Osteoblast (primary cell): ENCODE results near the gene TGIF1. TPM values are rescaled to one million over a fixed set of nuclear protein-coding genes. Genes with fewer than 3 reads are reported as not detected.
A peak's percentile ranks its signal among the peaks of the same experiment; 100 is the strongest.

ENCODE experiments used
- DNase-seq: peaks from one replicate; pipeline ENCODE4 v3.0.0; 2011; ENCODE audit warnings: low spot score, mixed read lengths; ENCODE audit not compliant: insufficient read length; ENCODE audit errors: missing footprints
- H2AFZ ChIP-seq: 2 replicates; pipeline ENCODE4 v1.6.0; 2011; ENCODE audit warnings: mild to moderate bottlenecking, low read length
- H3K27ac ChIP-seq: 2 replicates; pipeline ENCODE4 v1.5.1; 2011; ENCODE audit warnings: mild to moderate bottlenecking, low read depth, low read length, moderate library complexity
- H3K27me3 ChIP-seq: 2 replicates; pipeline ENCODE4 v1.6.0; 2012; ENCODE audit warnings: mild to moderate bottlenecking, control low read depth, inconsistent platforms, low read length, moderate library complexity; ENCODE audit not compliant: insufficient read depth
- H3K36me3 ChIP-seq: 2 replicates; pipeline ENCODE4 v1.5.1; 2011; ENCODE audit warnings: mild to moderate bottlenecking, low read length, control low read depth, moderate library complexity; ENCODE audit not compliant: insufficient read depth
- H3K4me1 ChIP-seq: 2 replicates; pipeline ENCODE4 v1.5.1; 2011; ENCODE audit warnings: mild to moderate bottlenecking, low read length, control low read depth, moderate library complexity; ENCODE audit not compliant: insufficient read depth
- H3K4me2 ChIP-seq: 2 replicates; pipeline ENCODE4 v1.6.0; 2011; ENCODE audit warnings: mild to moderate bottlenecking, low read length; ENCODE audit not compliant: insufficient read depth
- H3K4me3 ChIP-seq: fragments of 200-600 bp; sonication (generic); 3 replicates; pipeline ENCODE4 v1.5.1; 2012; ENCODE audit warnings: mild to moderate bottlenecking, low read length, inconsistent platforms; ENCODE audit not compliant: insufficient read depth
- H3K79me2 ChIP-seq: 2 replicates; pipeline ENCODE4 v1.6.0; 2012; ENCODE audit warnings: mild to moderate bottlenecking, low read length, control low read depth, inconsistent platforms; ENCODE audit not compliant: insufficient read depth
- H3K9me3 ChIP-seq: 2 replicates; pipeline ENCODE4 v1.5.1; 2011; ENCODE audit warnings: low read depth, low read length, control low read depth
- H4K20me1 ChIP-seq: 2 replicates; pipeline ENCODE4 v1.6.0; 2012; ENCODE audit warnings: mild to moderate bottlenecking, low read length, control low read depth; ENCODE audit not compliant: insufficient read depth
- total RNA-seq: library from RNA; depleted of rRNA; stranded (reverse); fragments of >200 nt; gene quantifications from 2 replicates; pipeline ENCODE4 v1.2.3, GENCODE V29; 2012
- TF ChIP-seq, protein P1 (sequence below): IDR thresholded peaks from 2 replicates; pipeline ENCODE4 v1.5.1; 2011; ENCODE audit warnings: mild to moderate bottlenecking, low read depth, low read length, moderate library complexity; ENCODE audit errors: extremely low read depth

The TGIF1 gene
- total RNA-seq, 1 donor: 150 TPM

- Histone ChIP-seq H3K27me3 (no peaks in the 10 kb centered on the region), H3K4me1 (peaks cover 54% of the 10 kb centered on the region), H3K4me3 (no peak overlapping the region), H3K9me3 (no peaks in the 10 kb centered on the region), H3K79me2 (peaks cover 67% of the 10 kb centered on the region), H4K20me1 (peaks cover 21% of the 10 kb centered on the region), H3K4me2 (no peak overlapping the region), H3K27ac (no peak overlapping the region), H2AFZ (no peak overlapping the region), H3K36me3 (peaks cover 43% of the 10 kb centered on the region)
- TF ChIP-seq, protein P1, sequence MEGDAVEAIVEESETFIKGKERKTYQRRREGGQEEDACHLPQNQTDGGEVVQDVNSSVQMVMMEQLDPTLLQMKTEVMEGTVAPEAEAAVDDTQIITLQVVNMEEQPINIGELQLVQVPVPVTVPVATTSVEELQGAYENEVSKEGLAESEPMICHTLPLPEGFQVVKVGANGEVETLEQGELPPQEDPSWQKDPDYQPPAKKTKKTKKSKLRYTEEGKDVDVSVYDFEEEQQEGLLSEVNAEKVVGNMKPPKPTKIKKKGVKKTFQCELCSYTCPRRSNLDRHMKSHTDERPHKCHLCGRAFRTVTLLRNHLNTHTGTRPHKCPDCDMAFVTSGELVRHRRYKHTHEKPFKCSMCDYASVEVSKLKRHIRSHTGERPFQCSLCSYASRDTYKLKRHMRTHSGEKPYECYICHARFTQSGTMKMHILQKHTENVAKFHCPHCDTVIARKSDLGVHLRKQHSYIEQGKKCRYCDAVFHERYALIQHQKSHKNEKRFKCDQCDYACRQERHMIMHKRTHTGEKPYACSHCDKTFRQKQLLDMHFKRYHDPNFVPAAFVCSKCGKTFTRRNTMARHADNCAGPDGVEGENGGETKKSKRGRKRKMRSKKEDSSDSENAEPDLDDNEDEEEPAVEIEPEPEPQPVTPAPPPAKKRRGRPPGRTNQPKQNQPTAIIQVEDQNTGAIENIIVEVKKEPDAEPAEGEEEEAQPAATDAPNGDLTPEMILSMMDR: no peak
- DNase-seq: no peak
These were observed 7.3 kb downstream of the TGIF1 start for GRCh38 chr18:3457261-3457724.

- Histone ChIP-seq H3K4me2 (no peak overlapping the region), H3K4me1 (peaks cover 53% of the 10 kb centered on the region), H2AFZ (no peak overlapping the region), H4K20me1 (peaks cover 21% of the 10 kb centered on the region), H3K79me2 (peaks cover 57% of the 10 kb centered on the region), H3K36me3 (peaks cover 43% of the 10 kb centered on the region), H3K27ac (peak overlapping the region; percentile 60), H3K9me3 (no peaks in the 10 kb centered on the region), H3K4me3 (no peak overlapping the region), H3K27me3 (no peaks in the 10 kb centered on the region)
- TF ChIP-seq, protein P1: no peak
- DNase-seq: no peak
These were observed 8.4 kb downstream of the TGIF1 start for GRCh38 chr18:3458378-3458777.

DNA sequence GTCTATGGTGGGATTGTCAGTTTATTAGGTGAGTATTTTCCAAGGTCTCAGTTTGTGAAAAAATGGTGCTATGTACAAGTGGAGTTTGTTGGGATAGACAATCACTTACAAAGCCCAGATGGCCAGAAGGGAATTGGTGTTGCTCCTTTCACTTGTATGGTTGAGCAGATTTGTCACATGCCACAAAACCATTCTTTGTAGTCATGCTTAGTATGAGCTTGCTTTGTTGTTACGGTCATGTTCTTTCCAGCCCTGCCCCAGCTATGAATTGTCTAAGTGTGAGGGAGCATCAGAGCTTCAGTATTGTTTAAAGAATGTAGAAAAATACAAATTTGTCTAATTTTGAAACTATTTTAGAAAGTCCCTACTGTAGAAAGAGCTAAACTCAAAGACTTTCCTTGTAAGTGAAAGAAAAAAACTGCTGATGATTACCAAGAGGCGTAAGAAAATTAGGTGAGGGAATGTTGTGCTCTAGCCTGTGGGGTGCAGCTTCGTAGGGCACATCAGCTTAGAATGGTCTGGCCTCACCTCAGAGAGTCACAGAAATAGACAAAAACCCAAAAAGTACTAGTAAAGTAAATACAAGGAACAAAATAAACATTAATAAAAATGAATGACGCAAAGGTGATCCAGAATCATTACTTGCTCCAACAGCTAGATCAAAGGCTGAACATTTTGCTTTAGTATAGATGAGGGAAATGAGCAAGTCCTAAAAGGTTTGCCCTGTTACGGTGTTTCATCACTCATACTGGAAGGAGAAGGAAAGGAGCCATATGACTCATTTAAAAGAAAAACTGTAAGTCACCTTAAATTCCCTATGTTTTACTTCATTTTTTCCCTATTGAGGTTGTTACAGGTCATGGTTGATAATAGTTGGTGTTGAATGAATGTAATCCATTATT, 9.2 kb downstream of the TGIF1 start:
- Histone ChIP-seq H3K27me3 (no peaks in the 10 kb centered on the region), H3K4me3 (no peak overlapping the region), H3K79me2 (peaks cover 54% of the 10 kb centered on the region), H4K20me1 (peaks cover 18% of the 10 kb centered on the region), H3K4me1 (peaks cover 47% of the 10 kb centered on the region), H3K36me3 (peaks cover 43% of the 10 kb centered on the region), H3K27ac (peak overlapping the region; percentile 60), H2AFZ (no peak overlapping the region), H3K9me3 (no peaks in the 10 kb centered on the region), H3K4me2 (peak overlapping the region; percentile 6)
- TF ChIP-seq, protein P1: no peak
- DNase-seq: no peak

- Histone ChIP-seq H3K79me2 (peaks cover 37% of the 10 kb centered on the region), H3K4me1 (peaks cover 34% of the 10 kb centered on the region), H4K20me1 (peaks cover 13% of the 10 kb centered on the region), H3K27me3 (no peaks in the 10 kb centered on the region), H3K27ac (no peak overlapping the region), H3K4me2 (no peak overlapping the region), H2AFZ (no peak overlapping the region), H3K9me3 (no peaks in the 10 kb centered on the region), H3K36me3 (peaks cover 43% of the 10 kb centered on the region), H3K4me3 (no peak overlapping the region)
- DNase-seq: no peak
- TF ChIP-seq, protein P1: no peak
These were observed 10.9 kb downstream of the TGIF1 start for GRCh38 chr18:3460823-3461398.
